Natural killer cell treated with Interleukin-12 subunit alpha and Interleukin-12 subunit beta and Interleukin-15 and Interleukin-18, amount 100 ng/mL, for 72 hours (primary cell): ENCODE results near the gene PIK3AP1. TPM values are rescaled to one million over a fixed set of nuclear protein-coding genes. Genes with fewer than 3 reads are reported as not detected.
A peak's percentile ranks its signal among the peaks of the same experiment; 100 is the strongest.
"Not testable (repeated sequence)": the region's sequence is repeated elsewhere in the genome, so short reads cannot be mapped to it uniquely, and the experiment has no call there.

ENCODE experiments used
- ATAC-seq, 2 donors: fragments of 150-1000 bp; cut with Tn5 transposase in 1 of 2; sonication (Bioruptor Pico), chemical (Tn5 transposase) in 1 of 2; 2 replicates each; pipeline ENCODE4 v1.10.0; 2021
- DNase-seq: peaks from one replicate; pipeline ENCODE4 v3.0.0; 2022; ENCODE audit warnings: low spot score
- H3K27ac Mint-ChIP-seq, 2 donors: 1 replicate in 1 of 2; 2 replicates in 1 of 2; pipeline ENCODE4 v1.8.0; 2022; ENCODE audit warnings: mixed read lengths in 2 of 2, mild to moderate bottlenecking in 1 of 2, moderate library complexity in 1 of 2
- H3K27me3 Mint-ChIP-seq, 2 donors: 1 replicate in 1 of 2; 2 replicates in 1 of 2; pipeline ENCODE4 v1.8.0; 2022; ENCODE audit warnings: mixed read lengths in 2 of 2
- H3K36me3 Mint-ChIP-seq: one replicate; pipeline ENCODE4 v1.8.0; 2022; ENCODE audit warnings: mixed read lengths
- H3K4me1 Mint-ChIP-seq, 2 donors: 1 replicate in 1 of 2; 2 replicates in 1 of 2; pipeline ENCODE4 v1.8.0; 2022; ENCODE audit warnings: low read depth in 2 of 2, mixed read lengths in 2 of 2, mild to moderate bottlenecking in 1 of 2
- H3K4me3 Mint-ChIP-seq: one replicate; pipeline ENCODE4 v1.8.0; 2022; ENCODE audit warnings: mixed read lengths
- H3K9me3 Mint-ChIP-seq: 2 replicates; pipeline ENCODE4 v1.8.0; 2022; ENCODE audit warnings: mixed read lengths
- total RNA-seq, 2 donors: library from RNA; stranded (reverse); gene quantifications; one replicate each; pipeline ENCODE4 v1.2.3, GENCODE V29; 2022

PIK3AP1 gene
- total RNA-seq, 2 donors from 2014 or later = 147 to 383 TPM

- no peak for DNase-seq
- no peak overlapping the region for H3K4me3 Mint-ChIP-seq
Measured at GRCh38 chr10:96746503-96746902, 26.2 kb upstream of the PIK3AP1 start.

GRCh38 chr10:96745950-96746349, 25.6 kb upstream of the PIK3AP1 start:
- Mint-ChIP-seq H3K4me1 (peaks cover 17 to 23% of the 10 kb centered on the region in 2 donors), H3K9me3 (no peaks in the 10 kb centered on the region), H3K27ac (peak overlapping the region; percentile 9 to 78), H3K27me3 (no peaks in the 10 kb centered on the region), H3K4me3 (no peak overlapping the region), H3K36me3 (no peaks in the 10 kb centered on the region)
- ATAC-seq (no peak), DNase-seq (no peak)

More at GRCh38 chr10:96746503-96746902, 26.2 kb upstream of the PIK3AP1 start:
- H3K4me1 Mint-ChIP-seq = peaks cover 15 to 23% of the 10 kb centered on the region in 2 donors
- no peak overlapping the region for H3K27ac Mint-ChIP-seq
- H3K36me3 Mint-ChIP-seq = no peaks in the 10 kb centered on the region
- no peaks in the 10 kb centered on the region for H3K9me3 Mint-ChIP-seq
- ATAC-seq = no peak
- no peaks in the 10 kb centered on the region for H3K27me3 Mint-ChIP-seq

GRCh38 chr10:96743988-96744585, 23.8 kb upstream of the PIK3AP1 start:
- H3K27me3 Mint-ChIP-seq = no peaks in the 10 kb centered on the region
- H3K9me3 Mint-ChIP-seq = no peaks in the 10 kb centered on the region

GRCh38 chr10:96741557-96741956, 21.2 kb upstream of the PIK3AP1 start:
- H3K27ac Mint-ChIP-seq = peak overlapping the region; percentile 47 to 85

More at GRCh38 chr10:96743988-96744585, 23.8 kb upstream of the PIK3AP1 start:
- Mint-ChIP-seq H3K27ac (peak overlapping the region; percentile 75 to 92), H3K4me1 (peaks cover 22 to 23% of the 10 kb centered on the region in 2 donors), H3K36me3 (no peaks in the 10 kb centered on the region), H3K4me3 (peak overlapping the region; percentile 71)
- peak; percentile 72 to 82 for ATAC-seq
- DNase-seq = no peak

GRCh38 chr10:96740579-96741281, 20.4 kb upstream of the PIK3AP1 start:
- no peak overlapping the region for H3K4me3 Mint-ChIP-seq
- H3K36me3 Mint-ChIP-seq = no peaks in the 10 kb centered on the region
- H3K9me3 Mint-ChIP-seq = no peaks in the 10 kb centered on the region
- no peaks in the 10 kb centered on the region for H3K27me3 Mint-ChIP-seq
- peak overlapping the region; percentile 47 to 85 for H3K27ac Mint-ChIP-seq
- ATAC-seq (peak; percentile 58 to 60), DNase-seq (no peak)
- peaks cover 11 to 17% of the 10 kb centered on the region in 2 donors for H3K4me1 Mint-ChIP-seq

More at GRCh38 chr10:96741557-96741956, 21.2 kb upstream of the PIK3AP1 start:
- not testable (repeated sequence) for H3K27me3 Mint-ChIP-seq, H3K9me3 Mint-ChIP-seq, H3K4me3 Mint-ChIP-seq, ATAC-seq, H3K36me3 Mint-ChIP-seq, DNase-seq
- peaks cover 11 to 17% of the 10 kb centered on the region in 2 donors for H3K4me1 Mint-ChIP-seq

- Mint-ChIP-seq H3K27ac (peak overlapping the region in 1 of 2 donors; percentile 85), H3K4me1 (peaks cover 11 to 17% of the 10 kb centered on the region in 2 donors), H3K36me3 (no peaks in the 10 kb centered on the region), H3K27me3 (no peaks in the 10 kb centered on the region), H3K4me3 (no peak overlapping the region), H3K9me3 (no peaks in the 10 kb centered on the region)
- DNase-seq = no peak
- no peak for ATAC-seq
Measured at GRCh38 chr10:96740141-96740540, 19.8 kb upstream of the PIK3AP1 start.

- not testable (repeated sequence) for H3K9me3 Mint-ChIP-seq, H3K36me3 Mint-ChIP-seq, H3K4me3 Mint-ChIP-seq, ATAC-seq, H3K27me3 Mint-ChIP-seq, H3K27ac Mint-ChIP-seq, DNase-seq
- peaks cover 0 to 11% of the 10 kb centered on the region in 2 donors for H3K4me1 Mint-ChIP-seq
Measured at GRCh38 chr10:96737307-96737902, 17.1 kb upstream of the PIK3AP1 start.

- H3K27ac Mint-ChIP-seq = peak overlapping the region in 1 of 2 donors; percentile 48
- H3K27me3 Mint-ChIP-seq = no peaks in the 10 kb centered on the region
- no peak overlapping the region for H3K4me3 Mint-ChIP-seq
- peaks cover 18 to 21% of the 10 kb centered on the region in 2 donors for H3K4me1 Mint-ChIP-seq
- DNase-seq = no peak
- no peaks in the 10 kb centered on the region for H3K9me3 Mint-ChIP-seq
- peaks cover 6% of the 10 kb centered on the region for H3K36me3 Mint-ChIP-seq
- no peak for ATAC-seq
Measured at GRCh38 chr10:96724621-96725020, 4.3 kb upstream of the PIK3AP1 start.

- Mint-ChIP-seq H3K27ac (peak overlapping the region; percentile 87 to 97), H3K4me3 (peak overlapping the region; percentile 88), H3K4me1 (peaks cover 46 to 56% of the 10 kb centered on the region in 2 donors), H3K36me3 (peaks cover 28% of the 10 kb centered on the region), H3K9me3 (no peaks in the 10 kb centered on the region), H3K27me3 (no peaks in the 10 kb centered on the region)
- ATAC-seq = no peak
- no peak for DNase-seq
Measured at GRCh38 chr10:96721207-96721572, 876 bp upstream of the PIK3AP1 start.

- peak overlapping the region; percentile 92 to 97 for H3K27ac Mint-ChIP-seq
- no peaks in the 10 kb centered on the region for H3K9me3 Mint-ChIP-seq
- DNase-seq = peak; percentile 84
- H3K4me1 Mint-ChIP-seq = peaks cover 49 to 60% of the 10 kb centered on the region in 2 donors
- no peaks in the 10 kb centered on the region for H3K27me3 Mint-ChIP-seq
- peaks cover 28% of the 10 kb centered on the region for H3K36me3 Mint-ChIP-seq
- H3K4me3 Mint-ChIP-seq = peak overlapping the region; percentile 100
- ATAC-seq = peak; percentile 81 to 82
Measured at GRCh38 chr10:96719850-96720421, 378 bp downstream of the PIK3AP1 start.

GRCh38 chr10:96719200-96719599, 1.1 kb downstream of the PIK3AP1 start:
- ATAC-seq (no peak), DNase-seq (no peak)
- Mint-ChIP-seq H3K4me1 (peaks cover 54 to 67% of the 10 kb centered on the region in 2 donors), H3K4me3 (peak overlapping the region; percentile 100), H3K27ac (peak overlapping the region; percentile 92 to 97), H3K27me3 (no peaks in the 10 kb centered on the region), H3K36me3 (peaks cover 28% of the 10 kb centered on the region), H3K9me3 (no peaks in the 10 kb centered on the region)

- Mint-ChIP-seq H3K9me3 (no peaks in the 10 kb centered on the region), H3K4me3 (peak overlapping the region; percentile 100), H3K4me1 (peaks cover 58 to 71% of the 10 kb centered on the region in 2 donors), H3K27me3 (no peaks in the 10 kb centered on the region), H3K36me3 (peaks cover 28% of the 10 kb centered on the region), H3K27ac (peak overlapping the region; percentile 92 to 97)
- no peak for DNase-seq
- ATAC-seq = no peak
Measured at GRCh38 chr10:96718304-96718990, 1.9 kb downstream of the PIK3AP1 start.

GRCh38 chr10:96716390-96716789, 3.9 kb downstream of the PIK3AP1 start:
- DNase-seq (no peak), ATAC-seq (peak in 1 of 2 donors; percentile 8)
- H3K4me3 Mint-ChIP-seq = peak overlapping the region; percentile 100
- H3K9me3 Mint-ChIP-seq = no peaks in the 10 kb centered on the region
- H3K4me1 Mint-ChIP-seq = peaks cover 60 to 70% of the 10 kb centered on the region in 2 donors
- peak overlapping the region; percentile 92 to 97 for H3K27ac Mint-ChIP-seq
- peaks cover 33% of the 10 kb centered on the region for H3K36me3 Mint-ChIP-seq
- no peaks in the 10 kb centered on the region for H3K27me3 Mint-ChIP-seq
